Thymus (tissue), 11 donors: Measurements from ENCODE around the gene KAZN. TPM values are rescaled to one million over a fixed set of nuclear protein-coding genes. Genes with fewer than 3 reads are reported as not detected.
A peak's percentile ranks its signal among the peaks of the same experiment; 100 is the strongest.

Experiments
- DNase-seq, 9 donors: peaks; one replicate each; pipeline ENCODE4 v3.0.0-alpha.2; 2013; ENCODE audit warnings: low spot score in 9 of 9, low read depth in 6 of 9, missing footprints in 1 of 9
- H3K27ac ChIP-seq, 2 donors: one replicate each; pipeline ENCODE4 v1.5.1; 2013; ENCODE audit warnings: control low read depth in 1 of 2, low read depth in 1 of 2, low read length in 1 of 2, mild to moderate bottlenecking in 1 of 2, moderate library complexity in 1 of 2
- H3K27me3 ChIP-seq, 2 donors: one replicate each; pipeline ENCODE4 v1.5.1; 2013; ENCODE audit warnings: low read length in 1 of 2; ENCODE audit not compliant: control insufficient read depth in 2 of 2, insufficient read depth in 1 of 2
- H3K36me3 ChIP-seq, 2 donors: one replicate each; pipeline ENCODE4 v1.5.1; 2013; ENCODE audit warnings: low read length in 1 of 2, mild to moderate bottlenecking in 1 of 2, moderate library complexity in 1 of 2; ENCODE audit not compliant: control insufficient read depth in 2 of 2, insufficient read depth in 2 of 2
- H3K4me1 ChIP-seq, 2 donors: one replicate each; pipeline ENCODE4 v1.5.1; 2013; ENCODE audit warnings: low read length in 2 of 2; ENCODE audit not compliant: control insufficient read depth in 2 of 2, insufficient read depth in 2 of 2
- H3K4me3 ChIP-seq, 2 donors: one replicate each; pipeline ENCODE4 v1.5.1; 2013; ENCODE audit warnings: low read length in 2 of 2, control low read depth in 1 of 2, mild to moderate bottlenecking in 1 of 2
- H3K9me3 ChIP-seq, 2 donors: one replicate each; pipeline ENCODE4 v1.5.1; 2013; ENCODE audit warnings: low read length in 1 of 2, mild to moderate bottlenecking in 1 of 2; ENCODE audit not compliant: control insufficient read depth in 2 of 2, insufficient read depth in 1 of 2
- WGBS: extraction: QIAGEN DNeasy Blood & Tissue Kit; methylation state at CpG from one replicate; pipeline ENCODE4 v1.1.7; 2013; 5-methylcytosine and 5-hydroxymethylcytosine counted together
- polyA plus RNA-seq: library from polyadenylated mRNA; stranded (reverse); fragments of 200-250 nt; gene quantifications from one replicate; pipeline ENCODE4 v1.2.3, GENCODE V29; 2013
- total RNA-seq: library from RNA; stranded (reverse); fragments of 120-200 nt; gene quantifications from one replicate; pipeline ENCODE4 v1.2.4, GENCODE V29; 2013
- donor health status: healthy.

Gene KAZN
- total and polyA plus RNA-seq, 2 donors, result 1.3 to 5.7 TPM

GRCh38 chr1:15100121-15100879, 501.8 kb downstream of the KAZN start:
- Histone ChIP-seq H3K27ac (no peak overlapping the region), H3K27me3 (peaks cover 0 to 16% of the 10 kb centered on the region in 2 donors), H3K9me3 (no peaks in the 10 kb centered on the region), H3K36me3 (no peaks in the 10 kb centered on the region), H3K4me1 (peaks cover 0 to 2% of the 10 kb centered on the region in 2 donors), H3K4me3 (no peak overlapping the region)
- WGBS, result 24% methylated on average over 16 of the region's 16 CpGs
- peak in 8 of 9 donors; percentile 19 to 73 (median 48) for DNase-seq

GRCh38 chr1:15100880-15101760, 502.6 kb downstream of the KAZN start:
- peaks cover 0 to 16% of the 10 kb centered on the region in 2 donors for H3K27me3 ChIP-seq
- H3K9me3 ChIP-seq, result no peaks in the 10 kb centered on the region
- WGBS, result 48% methylated on average over 21 of the region's 21 CpGs
- H3K27ac ChIP-seq, result no peak overlapping the region
- peaks cover 0 to 2% of the 10 kb centered on the region in 2 donors for H3K4me1 ChIP-seq
- H3K4me3 ChIP-seq, result no peak overlapping the region
- H3K36me3 ChIP-seq, result no peaks in the 10 kb centered on the region
- peak in 1 of 9 donors; percentile 20 for DNase-seq

GRCh38 chr1:15101801-15102200, 503.3 kb downstream of the KAZN start:
- no peak overlapping the region for H3K27ac ChIP-seq
- peaks cover 0 to 16% of the 10 kb centered on the region in 2 donors for H3K27me3 ChIP-seq
- no peaks in the 10 kb centered on the region for H3K9me3 ChIP-seq
- WGBS, result 89% methylated on average over 4 of the region's 4 CpGs
- no peaks in the 10 kb centered on the region for H3K36me3 ChIP-seq
- H3K4me3 ChIP-seq, result no peak overlapping the region
- peaks cover 0 to 2% of the 10 kb centered on the region in 2 donors for H3K4me1 ChIP-seq
- DNase-seq, result no peak

GRCh38 chr1:15102646-15103045, 504.2 kb downstream of the KAZN start:
- WGBS, result 98% methylated on average over 9 of the region's 9 CpGs
- H3K4me3 ChIP-seq, result no peak overlapping the region
- peaks cover 0 to 16% of the 10 kb centered on the region in 2 donors for H3K27me3 ChIP-seq
- H3K9me3 ChIP-seq, result no peaks in the 10 kb centered on the region
- peaks cover 0 to 2% of the 10 kb centered on the region in 2 donors for H3K4me1 ChIP-seq
- no peak for DNase-seq
- no peak overlapping the region for H3K27ac ChIP-seq
- H3K36me3 ChIP-seq, result no peaks in the 10 kb centered on the region

DNA sequence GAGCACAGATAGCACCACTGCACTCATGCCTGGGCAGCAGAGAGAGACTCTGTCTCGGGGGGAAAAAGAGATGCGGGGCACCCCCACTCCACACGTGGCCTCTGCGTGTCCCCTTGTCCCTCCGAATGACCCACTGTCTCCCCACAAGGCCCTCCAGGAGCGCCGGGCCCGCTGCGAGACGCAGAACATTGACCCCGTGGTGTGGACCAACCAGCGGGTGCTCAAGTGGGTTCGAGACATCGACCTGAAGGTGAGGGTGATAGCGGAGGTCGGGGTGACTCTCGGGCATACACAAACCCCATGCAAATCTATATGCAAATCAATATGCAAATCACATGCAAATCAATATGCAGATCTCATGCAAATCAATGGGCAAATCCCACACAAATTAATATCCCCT, 504.7 kb downstream of the KAZN start:
- WGBS, result 96% methylated on average over 17 of the region's 17 CpGs
- H3K36me3 ChIP-seq, result no peaks in the 10 kb centered on the region
- no peaks in the 10 kb centered on the region for H3K9me3 ChIP-seq
- no peak for DNase-seq
- H3K27me3 ChIP-seq, result peaks cover 0 to 16% of the 10 kb centered on the region in 2 donors
- no peak overlapping the region for H3K27ac ChIP-seq
- no peak overlapping the region for H3K4me3 ChIP-seq
- peaks cover 0 to 2% of the 10 kb centered on the region in 2 donors for H3K4me1 ChIP-seq

DNA sequence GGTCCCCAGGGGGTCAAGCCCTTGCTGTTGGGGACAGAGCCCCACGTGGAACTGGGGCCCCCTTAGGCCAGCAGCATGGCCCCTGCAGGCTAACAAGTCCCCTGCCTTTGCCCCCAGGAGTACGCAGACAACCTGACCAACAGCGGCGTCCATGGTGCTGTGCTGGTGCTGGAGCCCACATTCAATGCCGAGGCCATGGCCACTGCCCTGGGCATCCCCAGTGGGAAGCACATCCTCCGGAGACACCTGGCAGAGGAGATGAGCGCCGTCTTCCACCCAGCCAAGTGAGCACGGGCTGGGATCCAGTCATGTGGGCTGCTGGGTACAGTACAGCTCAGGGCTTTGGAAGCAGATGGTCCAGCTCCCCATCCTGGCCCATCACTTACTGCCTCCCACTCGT, 505.4 kb downstream of the KAZN start:
- Histone ChIP-seq H3K9me3 (no peaks in the 10 kb centered on the region), H3K27me3 (peaks cover 0 to 14% of the 10 kb centered on the region in 2 donors), H3K36me3 (no peaks in the 10 kb centered on the region), H3K27ac (no peak overlapping the region), H3K4me3 (no peak overlapping the region), H3K4me1 (peaks cover 0 to 2% of the 10 kb centered on the region in 2 donors)
- WGBS, result 95% methylated on average over 10 of the region's 10 CpGs
- no peak for DNase-seq

DNA sequence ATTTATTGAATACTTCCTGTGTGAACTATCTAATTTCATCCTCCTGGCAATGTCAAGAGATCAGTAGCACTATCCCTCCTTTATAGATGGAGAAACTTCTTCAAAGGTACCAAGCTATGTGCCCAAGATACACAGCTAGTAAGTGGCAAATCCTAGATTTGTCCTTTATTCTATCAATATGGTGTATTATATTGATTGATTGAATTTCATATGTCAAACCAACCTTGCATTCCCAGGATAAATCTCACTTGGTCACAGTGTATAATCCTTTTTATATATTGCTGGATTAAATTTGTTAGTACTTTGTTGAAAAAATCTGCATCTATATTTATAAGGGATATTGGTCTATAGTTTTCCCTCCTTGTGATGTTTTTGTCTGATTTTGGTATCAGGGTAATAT, 506.3 kb downstream of the KAZN start:
- no peak overlapping the region for H3K4me3 ChIP-seq
- no peak for DNase-seq
- H3K27me3 ChIP-seq, result peaks cover 0 to 13% of the 10 kb centered on the region in 2 donors
- peaks cover 0 to 2% of the 10 kb centered on the region in 2 donors for H3K4me1 ChIP-seq
- no peaks in the 10 kb centered on the region for H3K9me3 ChIP-seq
- H3K36me3 ChIP-seq, result no peaks in the 10 kb centered on the region
- no peak overlapping the region for H3K27ac ChIP-seq

GRCh38 chr1:15106608-15107007, 508.1 kb downstream of the KAZN start:
- Histone ChIP-seq H3K36me3 (no peaks in the 10 kb centered on the region), H3K27me3 (peaks cover 0 to under 1% of the 10 kb centered on the region in 2 donors), H3K9me3 (no peaks in the 10 kb centered on the region), H3K27ac (no peak overlapping the region), H3K4me3 (no peak overlapping the region), H3K4me1 (no peaks in the 10 kb centered on the region)
- DNase-seq, result no peak
- 35% methylated on average over 7 of the region's 7 CpGs for WGBS
